Medulla oblongata (tissue), 1 donor: ENCODE results near the gene TRIM42.
A peak's percentile ranks its signal among the peaks of the same experiment; 100 is the strongest.

Experiments
- DNase-seq: peaks from one replicate; pipeline ENCODE4 v3.0.0-alpha.2; 2015; ENCODE audit errors: extremely low spot score

Gene TRIM42

GRCh38 chr3:140677764-140678163 lies at the start of gene TRIM42:
Gene TRIM42 (plus strand): TSS chr3:140678064. CDS start chr3:140678230, 166 bp downstream.
- DNase-seq: no peak

DNA sequence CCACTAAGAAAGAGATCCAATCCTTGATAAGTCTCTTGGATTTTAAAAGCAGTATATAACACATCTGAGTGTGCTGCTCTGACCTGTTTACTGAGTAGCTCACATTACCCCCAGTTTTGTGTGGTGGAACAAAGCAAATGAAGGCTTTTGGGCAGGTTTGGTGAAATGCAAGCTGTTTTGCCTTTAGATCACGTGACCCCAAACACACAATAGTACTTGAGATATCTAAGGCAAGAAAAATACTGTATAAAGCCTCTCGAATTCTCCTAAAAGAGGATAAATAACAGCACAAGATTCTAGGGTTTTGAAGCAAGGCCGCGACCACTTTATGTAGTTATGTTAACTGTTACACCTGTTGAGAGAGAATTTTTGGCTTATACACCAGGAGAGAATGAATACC lies 49.3 kb upstream of the TRIM42 start:
- no peak for DNase-seq

DNA sequence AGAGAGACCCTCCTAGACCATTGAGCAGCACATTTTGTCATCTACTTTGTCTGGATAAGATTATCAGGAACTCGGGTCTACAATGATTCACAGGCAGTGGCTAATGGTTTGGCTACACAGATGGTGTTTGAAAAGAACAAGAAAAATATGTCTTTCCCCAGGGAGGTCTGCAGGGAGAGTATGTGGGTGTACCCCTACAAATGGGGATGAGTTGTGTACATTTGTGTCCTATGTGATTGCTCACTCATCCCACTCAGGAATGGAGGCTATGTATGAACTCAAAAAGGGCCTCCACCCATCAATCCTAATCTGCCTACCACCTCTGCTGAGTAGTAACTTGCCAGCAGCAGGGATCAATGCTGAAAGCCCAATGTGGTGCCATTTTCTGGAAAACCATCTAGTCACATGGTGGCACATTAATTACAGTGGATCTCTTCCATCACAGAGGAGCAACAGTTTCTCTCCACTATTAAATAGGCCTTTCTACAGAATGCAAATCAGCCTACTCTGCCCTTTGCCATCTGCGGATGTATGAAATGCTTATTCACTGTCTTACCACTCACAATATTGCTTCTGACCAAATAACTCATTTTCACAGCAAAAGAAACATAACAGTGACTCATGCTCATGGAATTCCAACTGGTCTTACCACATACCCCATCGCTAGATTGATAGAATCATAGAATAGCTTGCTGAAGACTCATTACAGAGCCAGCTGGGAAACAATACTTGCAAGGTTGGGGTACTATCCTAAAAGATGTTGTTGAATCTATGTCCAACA lies 48.3 kb upstream of the TRIM42 start:
- DNase-seq: no peak

DNA sequence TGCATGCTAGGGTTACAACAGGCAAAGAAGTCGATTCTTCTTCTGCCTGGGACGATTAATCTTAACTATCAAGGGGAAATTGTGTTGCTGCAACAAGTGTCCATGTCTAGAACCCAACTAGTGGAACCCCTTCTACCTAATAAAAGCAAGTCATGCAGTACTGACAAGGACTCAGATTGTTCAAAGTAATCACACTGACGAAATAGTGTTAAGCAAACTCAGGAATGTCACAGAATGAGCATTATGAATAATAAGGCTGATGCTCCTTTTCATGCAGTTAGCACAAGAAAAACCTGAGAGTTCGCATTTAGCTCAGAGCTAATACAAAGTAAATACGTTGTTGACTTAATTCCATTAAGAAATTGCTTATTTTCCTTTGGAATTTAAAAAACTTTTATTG lies 47.5 kb upstream of the TRIM42 start:
- DNase-seq: no peak

GRCh38 chr3:140630866-140631265 lies 47.0 kb upstream of the TRIM42 start:
- no peak for DNase-seq

DNA sequence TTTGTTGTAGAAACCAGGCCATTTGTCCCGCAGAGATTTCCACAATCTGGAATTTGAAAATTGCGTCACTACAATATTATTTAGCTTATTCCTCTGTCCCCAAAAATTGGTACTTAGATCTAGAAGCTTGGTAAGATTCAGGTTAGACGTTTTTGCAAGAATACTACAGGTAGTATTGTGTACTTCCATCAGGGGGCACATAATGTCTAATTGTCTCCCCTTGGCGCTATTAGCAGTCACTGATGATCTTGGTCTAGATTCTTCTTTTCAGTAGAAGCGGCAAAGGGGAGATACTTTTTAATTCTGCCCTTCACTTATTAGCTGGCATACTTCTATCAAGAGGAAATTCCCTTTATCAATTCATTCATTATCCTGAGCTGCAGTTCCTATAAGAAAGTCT lies 42.6 kb upstream of the TRIM42 start:
- DNase-seq: no peak

GRCh38 chr3:140636406-140637138 lies 41.3 kb upstream of the TRIM42 start:
- no peak for DNase-seq

DNA sequence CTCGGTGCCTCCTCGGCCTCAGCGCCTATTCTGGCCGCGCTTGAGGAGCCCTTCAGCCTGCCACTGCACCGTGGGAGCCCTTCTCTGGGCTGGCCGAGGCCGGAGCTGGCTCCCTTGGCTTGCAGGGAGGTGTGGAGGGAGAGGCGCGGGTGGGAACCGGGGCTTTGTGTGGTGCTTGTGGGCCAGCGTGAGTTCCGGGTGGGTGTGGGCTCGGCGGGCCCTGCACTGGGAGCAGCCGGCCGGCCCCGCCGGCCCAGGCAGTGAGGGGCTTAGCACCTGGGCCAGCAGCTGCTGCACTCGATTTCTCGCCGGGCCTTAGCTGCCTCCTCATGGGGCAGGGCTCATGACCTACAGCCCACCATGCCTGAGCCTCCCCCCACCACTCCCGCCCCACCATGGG lies 26.6 kb upstream of the TRIM42 start:
- no peak for DNase-seq

GRCh38 chr3:140655678-140656077 lies 22.2 kb upstream of the TRIM42 start:
- DNase-seq: no peak

- no peak for DNase-seq
Measured at GRCh38 chr3:140664111-140664510, 13.8 kb upstream of the TRIM42 start.

DNA sequence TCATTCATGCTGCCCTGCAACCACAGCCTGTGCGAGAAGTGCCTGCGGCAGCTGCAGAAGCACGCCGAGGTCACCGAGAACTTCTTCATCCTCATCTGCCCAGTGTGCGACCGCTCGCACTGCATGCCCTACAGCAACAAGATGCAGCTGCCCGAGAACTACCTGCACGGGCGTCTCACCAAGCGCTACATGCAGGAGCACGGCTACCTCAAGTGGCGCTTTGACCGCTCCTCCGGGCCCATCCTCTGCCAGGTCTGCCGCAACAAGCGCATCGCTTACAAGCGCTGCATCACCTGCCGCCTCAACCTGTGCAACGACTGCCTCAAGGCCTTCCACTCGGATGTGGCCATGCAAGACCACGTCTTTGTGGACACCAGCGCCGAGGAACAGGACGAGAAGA lies 4.7 kb downstream of the TRIM42 start:
- DNase-seq: no peak

DNA sequence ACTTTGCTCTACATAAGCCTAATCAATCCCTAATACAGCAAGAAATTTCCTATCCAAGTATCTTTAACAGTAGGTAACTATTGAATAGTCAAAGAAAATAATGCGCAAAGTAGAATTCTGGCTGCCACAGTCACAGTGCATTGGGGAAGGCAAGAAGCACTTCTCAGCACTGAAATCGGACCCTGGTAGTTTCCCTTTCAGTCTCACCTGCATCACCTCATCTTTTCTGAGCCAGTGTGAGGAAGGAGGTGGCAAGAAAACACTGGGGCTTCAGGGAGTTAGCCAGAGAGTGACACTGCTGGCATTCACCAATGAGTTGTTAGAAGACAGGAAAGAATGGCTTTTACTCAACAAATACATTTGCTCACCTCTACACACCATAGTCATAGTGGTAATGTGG lies 8.3 kb downstream of the TRIM42 start:
- DNase-seq: no peak

DNA sequence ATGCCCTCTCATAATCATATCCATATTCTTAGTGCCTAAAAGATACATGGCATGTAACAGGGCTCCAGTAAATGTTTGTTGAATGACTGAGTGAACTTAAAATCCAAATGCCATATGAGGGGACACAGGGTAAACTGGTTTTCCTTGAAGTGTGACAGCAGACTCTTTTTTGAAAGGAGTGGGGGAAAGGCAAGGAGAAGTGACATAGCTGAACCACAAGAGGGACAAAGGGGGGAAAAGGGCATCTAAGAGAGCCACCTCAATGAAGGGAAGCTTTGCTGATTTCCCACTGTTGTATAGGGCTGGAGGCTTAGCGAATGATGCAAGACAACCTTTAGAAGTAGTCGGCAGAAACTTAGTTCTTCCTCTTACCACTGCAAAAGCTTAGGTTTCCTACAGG lies 9.1 kb downstream of the TRIM42 start:
- no peak for DNase-seq

DNA sequence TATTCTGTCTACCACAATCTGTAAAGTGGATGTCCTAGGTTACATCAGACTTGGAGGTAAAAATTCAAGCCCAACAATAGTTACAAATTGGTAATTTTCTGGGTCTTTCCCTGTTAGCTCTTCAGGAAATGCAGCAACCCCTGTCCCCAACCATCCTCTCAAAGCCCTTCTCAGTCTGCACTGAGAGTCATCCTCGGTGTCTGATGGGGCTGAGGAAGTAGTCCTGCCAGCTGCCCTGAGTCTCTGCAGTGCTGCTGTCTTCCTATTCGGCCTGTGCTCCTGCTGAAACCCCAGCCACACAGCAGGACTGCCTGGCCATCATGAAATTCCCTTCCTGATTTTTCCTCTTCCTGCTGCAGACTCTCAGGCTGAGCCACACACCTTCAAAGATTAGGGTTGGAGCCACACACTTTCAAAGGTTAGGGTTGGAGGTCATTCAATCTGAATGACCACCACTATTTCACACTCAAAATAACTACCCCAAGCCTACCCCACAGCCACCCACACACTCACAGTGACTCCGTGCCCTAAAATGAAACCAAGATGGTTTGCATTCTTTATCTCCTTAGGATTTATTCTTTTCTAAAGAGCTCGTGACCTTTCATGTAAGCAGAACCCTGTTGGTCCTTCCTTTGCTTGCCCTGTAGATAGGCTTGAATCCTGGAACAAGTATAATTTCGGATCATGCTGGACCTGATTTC lies 17.6 kb downstream of the TRIM42 start:
- DNase-seq: no peak

- no peak for DNase-seq
Measured at GRCh38 chr3:140699516-140700231, 21.8 kb downstream of the TRIM42 start.

DNA sequence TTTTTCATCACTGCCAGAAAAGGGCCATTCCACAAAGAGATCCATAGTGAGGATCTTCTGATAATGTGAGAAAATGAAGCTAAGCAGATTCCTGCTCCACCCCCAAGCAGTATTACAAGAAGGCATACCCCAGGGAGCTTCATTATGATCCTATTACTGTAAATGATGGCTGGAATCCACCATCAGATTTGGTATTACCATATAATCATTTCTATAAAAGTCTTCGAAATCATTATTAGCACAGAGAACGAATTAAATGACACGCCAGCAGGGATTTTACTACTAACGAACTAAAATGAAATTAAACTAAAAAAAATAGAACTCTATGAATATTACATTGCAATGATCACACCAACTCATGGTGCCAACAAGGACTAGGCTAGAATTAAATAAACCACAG lies 24.4 kb downstream of the TRIM42 start:
- DNase-seq: no peak

DNA sequence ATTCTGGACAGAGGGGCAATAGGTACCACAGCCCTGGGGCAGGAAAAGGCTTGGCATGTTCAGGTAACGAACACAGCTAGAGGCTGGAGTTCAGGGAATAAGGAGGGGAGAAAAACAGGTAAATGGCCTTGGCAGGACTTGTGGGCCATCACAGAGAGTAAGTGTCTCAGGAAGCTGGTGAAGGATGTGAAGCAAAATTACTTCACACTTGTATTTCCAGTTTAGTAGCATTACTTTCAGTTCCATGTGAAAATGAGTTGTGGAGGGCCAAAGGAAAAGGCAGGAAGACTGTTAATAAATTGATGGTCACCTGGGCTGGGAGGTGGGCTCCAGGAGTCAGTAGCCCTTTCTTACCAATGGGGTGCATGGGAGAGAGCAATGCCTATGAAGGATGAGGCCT lies 25.6 kb downstream of the TRIM42 start:
- no peak for DNase-seq

GRCh38 chr3:140704733-140705132 lies 26.9 kb downstream of the TRIM42 start:
- no peak for DNase-seq

DNA sequence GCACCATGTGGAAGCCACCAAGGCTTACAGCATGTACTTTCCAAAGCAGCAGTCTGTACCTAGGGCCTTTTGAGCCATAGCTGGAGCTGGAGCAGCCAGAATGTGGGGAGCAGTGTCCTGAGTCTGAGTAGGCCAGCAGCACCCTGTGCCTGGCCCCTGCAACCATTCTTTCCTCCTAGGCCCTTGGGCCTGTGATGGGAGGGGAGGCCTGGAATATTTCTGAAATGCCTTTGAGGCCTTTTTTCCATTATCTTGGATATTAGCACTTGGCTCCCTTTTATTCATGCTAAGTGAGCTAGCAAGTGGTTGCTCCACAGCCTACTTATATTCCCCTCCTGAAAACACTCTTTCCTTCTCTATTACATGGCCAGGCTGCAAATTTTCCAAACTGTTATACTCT lies 28.1 kb downstream of the TRIM42 start:
- no peak for DNase-seq

- no peak for DNase-seq
Measured at GRCh38 chr3:140706360-140706759, 28.5 kb downstream of the TRIM42 start.

- DNase-seq: peak; percentile 14
Measured at GRCh38 chr3:140708815-140709214, 31.0 kb downstream of the TRIM42 start.

GRCh38 chr3:140709751-140710150 lies 31.9 kb downstream of the TRIM42 start:
- DNase-seq: no peak
